Parathyroid adenoma (tissue), 2 donors: ENCODE measurements around the gene RTTN.
"Not testable (repeated sequence)": the region's sequence is repeated elsewhere in the genome, so short reads cannot be mapped to it uniquely, and the experiment has no call there.

Experiments
- H2AFZ ChIP-seq: fragments of 300-600 bp; sonication (generic); one replicate; pipeline ENCODE4 v1.7.0; 2017; ENCODE audit warnings: antibody characterized with exemption, mild to moderate bottlenecking
- H3K27ac ChIP-seq: fragments of 300-600 bp; sonication (generic); one replicate; pipeline ENCODE4 v1.7.0; 2017
- H3K27me3 ChIP-seq: fragments of 300-600 bp; sonication (generic); one replicate; pipeline ENCODE4 v1.7.0; 2017; ENCODE audit warnings: low read length; ENCODE audit not compliant: control insufficient read depth, insufficient read depth
- H3K36me3 ChIP-seq: fragments of 300-600 bp; sonication (generic); one replicate; pipeline ENCODE4 v1.7.0; 2017; ENCODE audit warnings: low read length; ENCODE audit not compliant: control insufficient read depth, insufficient read depth
- H3K4me1 ChIP-seq: fragments of 300-600 bp; sonication (generic); one replicate; pipeline ENCODE4 v1.7.0; 2017; ENCODE audit warnings: control low read depth
- H3K4me2 ChIP-seq: fragments of 300-600 bp; sonication (generic); one replicate; pipeline ENCODE4 v1.7.0; 2017; ENCODE audit warnings: low read length
- H3K4me3 ChIP-seq: fragments of 300-600 bp; sonication (generic); one replicate; pipeline ENCODE4 v1.7.0; 2017; ENCODE audit warnings: low read depth, low read length
- H3K79me2 ChIP-seq: fragments of 300-600 bp; sonication (generic); one replicate; pipeline ENCODE4 v1.7.0; 2017; ENCODE audit warnings: control low read depth
- H3K9ac ChIP-seq: fragments of 300-600 bp; sonication (generic); one replicate; pipeline ENCODE4 v1.7.0; 2017; ENCODE audit warnings: mild to moderate bottlenecking
- H3K9me3 ChIP-seq: fragments of 300-600 bp; sonication (generic); one replicate; pipeline ENCODE4 v1.7.0; 2017; ENCODE audit warnings: low read length; ENCODE audit not compliant: control insufficient read depth
- CTCF ChIP-seq: fragments of 300-600 bp; sonication (generic); IDR thresholded peaks from one replicate; pipeline ENCODE4 v1.7.0; 2017; ENCODE audit warnings: antibody characterized with exemption, mild to moderate bottlenecking
- donor health status: primary hyperparathyroidism.

RTTN gene

GRCh38 chr18:70113511-70113910, 92.0 kb downstream of the RTTN start:
- Histone ChIP-seq H3K36me3 (no peaks in the 10 kb centered on the region), H2AFZ (no peak overlapping the region), H3K4me2 (no peak overlapping the region), H3K27ac (no peak overlapping the region), H3K27me3 (no peaks in the 10 kb centered on the region), H3K79me2 (no peaks in the 10 kb centered on the region), H3K9me3 (no peaks in the 10 kb centered on the region), H3K9ac (no peak overlapping the region), H3K4me3 (no peak overlapping the region), H3K4me1 (no peaks in the 10 kb centered on the region)
- TF ChIP-seq CTCF = no peak

DNA sequence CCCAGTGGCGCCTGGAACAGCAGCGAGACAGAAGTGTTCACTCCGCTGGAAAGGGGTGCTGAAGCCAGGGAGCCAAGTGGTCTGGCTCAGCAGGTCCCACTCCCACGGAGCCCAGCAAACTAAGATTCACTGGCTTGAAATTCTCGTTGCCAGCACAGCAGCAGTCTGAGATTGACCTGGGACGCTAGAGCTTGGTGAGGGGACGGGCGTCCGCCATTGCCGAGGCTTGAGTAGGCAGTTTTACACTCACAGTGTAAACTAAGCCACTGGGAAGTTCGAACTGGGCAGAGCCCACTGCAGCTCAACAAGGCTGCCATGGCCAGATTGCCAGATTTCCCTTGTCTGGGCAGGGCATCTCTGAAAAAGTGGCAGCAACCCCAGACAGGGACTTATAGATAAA, 94.8 kb downstream of the RTTN start:
- no peak overlapping the region for H3K9ac ChIP-seq
- no peak overlapping the region for H3K27ac ChIP-seq
- no peaks in the 10 kb centered on the region for H3K4me1 ChIP-seq
- no peak overlapping the region for H3K4me2 ChIP-seq
- H3K27me3 ChIP-seq = no peaks in the 10 kb centered on the region
- H3K79me2 ChIP-seq = no peaks in the 10 kb centered on the region
- H2AFZ ChIP-seq = no peak overlapping the region
- no peaks in the 10 kb centered on the region for H3K36me3 ChIP-seq
- no peak for TF ChIP-seq CTCF
- no peaks in the 10 kb centered on the region for H3K9me3 ChIP-seq
- no peak overlapping the region for H3K4me3 ChIP-seq

DNA sequence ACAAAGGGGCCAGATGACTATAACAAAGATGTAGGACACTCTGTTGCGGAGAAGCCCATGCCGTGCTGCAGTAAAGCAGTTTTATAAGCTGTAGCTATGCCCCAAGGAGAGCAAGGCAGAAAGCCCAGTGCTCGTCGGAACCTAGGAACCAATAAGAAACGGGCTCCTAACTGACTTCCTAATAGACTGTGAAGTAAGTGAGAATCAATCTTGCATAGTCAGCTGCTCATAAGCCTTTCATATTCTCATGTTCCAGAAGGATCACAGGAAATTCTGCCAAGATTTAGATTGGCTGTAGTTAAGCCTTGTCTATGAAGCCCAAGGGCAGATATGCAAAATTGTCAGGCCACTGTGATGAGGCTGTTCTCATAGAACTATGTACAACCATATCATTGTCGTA, 98.4 kb downstream of the RTTN start:
- Histone ChIP-seq H3K79me2 (no peaks in the 10 kb centered on the region), H3K27ac (no peak overlapping the region), H3K4me3 (no peak overlapping the region), H3K4me1 (no peaks in the 10 kb centered on the region), H3K4me2 (no peak overlapping the region), H3K27me3 (no peaks in the 10 kb centered on the region), H3K9ac (no peak overlapping the region), H3K36me3 (no peaks in the 10 kb centered on the region), H3K9me3 (no peaks in the 10 kb centered on the region), H2AFZ (no peak overlapping the region)
- TF ChIP-seq CTCF = no peak

DNA sequence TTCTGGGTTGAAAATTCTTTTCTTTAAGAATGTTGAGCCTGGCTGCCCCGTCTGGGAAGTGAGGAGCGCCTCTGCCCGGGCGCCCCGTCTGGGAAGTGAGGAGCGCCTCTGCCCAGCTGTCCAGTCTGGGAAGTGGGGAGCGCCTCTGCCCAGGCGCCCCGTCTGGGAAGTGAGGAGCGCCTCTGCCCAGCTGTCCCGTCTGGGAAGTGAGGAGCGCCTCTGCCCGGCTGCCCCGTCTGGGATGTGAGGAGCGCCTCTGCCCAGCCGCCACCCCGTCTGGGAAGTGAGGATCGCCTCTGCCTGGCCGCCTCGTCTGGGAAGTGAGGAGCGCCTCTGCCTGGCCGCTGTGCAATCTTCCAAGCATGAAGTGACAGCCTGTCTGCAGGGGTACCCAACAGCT, 102.6 kb downstream of the RTTN start:
- H3K36me3 ChIP-seq, H3K9me3 ChIP-seq, H2AFZ ChIP-seq, H3K9ac ChIP-seq, H3K27me3 ChIP-seq, H3K4me2 ChIP-seq, H3K27ac ChIP-seq, H3K4me1 ChIP-seq, H3K79me2 ChIP-seq, H3K4me3 ChIP-seq: not testable (repeated sequence)

- Histone ChIP-seq H3K9ac (no peak overlapping the region), H3K4me3 (no peak overlapping the region), H3K4me1 (no peaks in the 10 kb centered on the region), H2AFZ (no peak overlapping the region), H3K79me2 (no peaks in the 10 kb centered on the region), H3K4me2 (no peak overlapping the region), H3K27ac (no peak overlapping the region), H3K9me3 (no peaks in the 10 kb centered on the region), H3K27me3 (no peaks in the 10 kb centered on the region), H3K36me3 (no peaks in the 10 kb centered on the region)
- TF ChIP-seq CTCF = no peak
These were observed 115.6 kb downstream of the RTTN start for GRCh38 chr18:70089858-70090257.
